Keratinocyte (primary cell): ENCODE results near the gene HBG2. TPM values are rescaled to one million over a fixed set of nuclear protein-coding genes. Genes with fewer than 3 reads are reported as not detected.

Experiments
- DNase-seq: peaks from one replicate; pipeline ENCODE4 v3.0.0-alpha.2; 2011; ENCODE audit warnings: low read depth, missing footprints, low spot score
- FAIRE-seq: peaks from 2 replicates; lab custom pipeline; 2011; peaks lifted over from hg19 to GRCh38; lab: Jason Lieb, UNC
- H2AFZ ChIP-seq: 2 replicates; pipeline ENCODE4 v1.6.0; 2012; ENCODE audit warnings: low read length, control low read depth, inconsistent platforms; ENCODE audit not compliant: control insufficient read depth
- H3K27ac ChIP-seq: 2 replicates; pipeline ENCODE4 v1.5.1; 2011; ENCODE audit warnings: low read length; ENCODE audit not compliant: control insufficient read depth, insufficient read depth
- H3K27me3 ChIP-seq: 3 replicates; pipeline ENCODE4 v1.6.0; 2011; ENCODE audit warnings: low read length; ENCODE audit not compliant: control insufficient read depth, insufficient read depth; ENCODE audit errors: extremely low read depth
- H3K36me3 ChIP-seq, 2 experiments: 2 replicates in 1 of 2; 3 replicates in 1 of 2; pipeline ENCODE4 v1.5.1; 2011; ENCODE audit warnings: low read length in 2 of 2, mild to moderate bottlenecking in 1 of 2; ENCODE audit not compliant: control insufficient read depth in 2 of 2, insufficient read depth in 2 of 2; ENCODE audit errors: extremely low read depth in 1 of 2
- H3K4me1 ChIP-seq: 3 replicates; pipeline ENCODE4 v1.5.1; 2011; ENCODE audit warnings: low read length; ENCODE audit not compliant: control insufficient read depth, insufficient read depth; ENCODE audit errors: extremely low read depth
- H3K4me2 ChIP-seq: 3 replicates; pipeline ENCODE4 v1.6.0; 2011; ENCODE audit warnings: low read depth, low read length; ENCODE audit not compliant: control insufficient read depth, insufficient read depth; ENCODE audit errors: extremely low read depth
- H3K4me3 ChIP-seq, 3 experiments: fragments of 200-600 bp in 1 of 3; sonication (generic) in 1 of 3; 2 replicates in 2 of 3; 3 replicates in 1 of 3; pipeline ENCODE4 v1.5.1; 2011 to 2016; ENCODE audit warnings: low read length in 3 of 3, mild to moderate bottlenecking in 3 of 3, control low read depth in 2 of 3, inconsistent platforms in 1 of 3, low read depth in 1 of 3, mixed read lengths in 1 of 3, mixed run types in 1 of 3, moderate library complexity in 1 of 3; ENCODE audit not compliant: control insufficient read depth in 2 of 3, insufficient read depth in 2 of 3; ENCODE audit errors: extremely low read depth in 1 of 3
- H3K79me2 ChIP-seq: 2 replicates; pipeline ENCODE4 v1.6.0; 2012; ENCODE audit warnings: low read length; ENCODE audit not compliant: control insufficient read depth, insufficient read depth
- H3K9ac ChIP-seq: 3 replicates; pipeline ENCODE4 v1.6.0; 2011; ENCODE audit warnings: low read length; ENCODE audit not compliant: control insufficient read depth, insufficient read depth; ENCODE audit errors: extremely low read depth
- H3K9me1 ChIP-seq: 3 replicates; pipeline ENCODE4 v1.6.0; 2011; ENCODE audit warnings: low read length; ENCODE audit not compliant: control insufficient read depth, insufficient read depth; ENCODE audit errors: extremely low read depth
- H3K9me3 ChIP-seq: 2 replicates; pipeline ENCODE4 v1.5.1; 2012; ENCODE audit warnings: low read depth, low read length; ENCODE audit not compliant: control insufficient read depth
- H4K20me1 ChIP-seq: 3 replicates; pipeline ENCODE4 v1.6.0; 2011; ENCODE audit warnings: low read length; ENCODE audit not compliant: control insufficient read depth, insufficient read depth; ENCODE audit errors: extremely low read depth
- CTCF ChIP-seq, 3 experiments: IDR thresholded peaks in 1 of 3; conservative IDR thresholded peaks in 1 of 3; optimal IDR thresholded peaks in 1 of 3; 2 replicates in 2 of 3; 3 replicates in 1 of 3; pipeline versions ENCODE3 to v1.5.1; 2011; ENCODE audit warnings: low read length in 3 of 3, mild to moderate bottlenecking in 3 of 3, moderate library complexity in 2 of 3, control low read depth in 1 of 3, inconsistent platforms in 1 of 3; ENCODE audit not compliant: insufficient read depth in 2 of 3; ENCODE audit errors: extremely low read depth in 1 of 3
- EZH2 ChIP-seq: IDR thresholded peaks from one replicate; pipeline ENCODE4 v1.6.1; 2012; ENCODE audit warnings: inconsistent platforms, mild to moderate bottlenecking, low read length, moderate library complexity
- dilution Hi-C: fragments of 300-500 bp; cut with MboI; formaldehyde crosslinking; loops from one replicate; pipeline ENCODE4 v1.7.0; 2020; ENCODE audit warnings: low sequenced_read_pairs; ENCODE audit not compliant: extremely low pct_ligation_motif_present
- polyA plus RNA-seq, 5 experiments: library from polyadenylated mRNA; depleted of rRNA in 3 of 5; stranded (reverse) in 3 of 5; stranded (forward) in 1 of 5; unstranded in 1 of 5; fragments of >200 nt; gene quantifications; 1 replicate in 1 of 5; 2 replicates in 3 of 5; 3 replicates in 1 of 5; pipeline versions ENCODE4 v1.2.1 to v1.2.3, GENCODE V29; 2011 to 2012; ENCODE audit warnings: missing spikeins in 2 of 5, low read depth in 1 of 5, low replicate concordance in 1 of 5

The HBG2 gene
- polyA plus RNA-seq, 1 donor (not counting 4 experiments of a cell fraction or from before 2014, with no cell fraction given) = 0.73 TPM

- H3K9me1 ChIP-seq = no peaks in the 10 kb centered on the region
- no peaks in the 10 kb centered on the region for H3K36me3 ChIP-seq
- FAIRE-seq (peak; percentile 57), DNase-seq (peak; percentile 40)
- H3K9ac ChIP-seq = peak overlapping the region; percentile 24
- peak overlapping the region; percentile 78 for H3K27ac ChIP-seq
- peak overlapping the region; percentile 59 for H2AFZ ChIP-seq
- H3K4me2 ChIP-seq = peak overlapping the region; percentile 52
- dilution Hi-C loops = no loop called here
- H3K9me3 ChIP-seq = no peaks in the 10 kb centered on the region
- TF ChIP-seq EZH2 (no peak), CTCF (optimal IDR thresholded peaks at IDR 0.05 in 1 of 3, IDR thresholded peaks at IDR 0.05 in 1 of 3, conservative IDR thresholded peaks at IDR 0.05 in 1 of 3; ENCODE audit: extremely low read depth in 1 of 3, insufficient read depth in 2 of 3, low read length in 3 of 3) (no peak)
- H3K4me1 ChIP-seq = peaks cover 23% of the 10 kb centered on the region
- H3K4me3 ChIP-seq = no peak overlapping the region
- no peaks in the 10 kb centered on the region for H4K20me1 ChIP-seq
- no peaks in the 10 kb centered on the region for H3K79me2 ChIP-seq
- no peaks in the 10 kb centered on the region for H3K27me3 ChIP-seq
Observed at GRCh38 chr11:5285703-5286340, 31.2 kb upstream of the HBG2 start.

GRCh38 chr11:5284637-5285036 lies 30.1 kb upstream of the HBG2 start:
- Histone ChIP-seq H4K20me1 (no peaks in the 10 kb centered on the region), H3K79me2 (no peaks in the 10 kb centered on the region), H3K4me1 (peaks cover 30% of the 10 kb centered on the region), H2AFZ (no peak overlapping the region), H3K4me2 (no peak overlapping the region), H3K36me3 (no peaks in the 10 kb centered on the region), H3K4me3 (no peak overlapping the region), H3K27me3 (no peaks in the 10 kb centered on the region), H3K9me3 (no peaks in the 10 kb centered on the region), H3K9me1 (peaks cover 2% of the 10 kb centered on the region), H3K27ac (no peak overlapping the region), H3K9ac (no peak overlapping the region)
- TF ChIP-seq CTCF (optimal IDR thresholded peaks at IDR 0.05 in 1 of 3, IDR thresholded peaks at IDR 0.05 in 1 of 3, conservative IDR thresholded peaks at IDR 0.05 in 1 of 3; ENCODE audit: extremely low read depth in 1 of 3, insufficient read depth in 2 of 3, low read length in 3 of 3) = no peak
- dilution Hi-C loops = no loop called here
- DNase-seq (no peak), FAIRE-seq (no peak)
